HepG2 (cell line): Measurements from ENCODE around the gene CAMKK1. TPM values are rescaled to one million over a fixed set of nuclear protein-coding genes. Genes with fewer than 3 reads are reported as not detected.

Experiments
- ATAC-seq: fragments of 200-7000 bp; cut with Tn5 transposase; 3 replicates; pipeline ENCODE4 v1.9.1; 2020; ENCODE audit warnings: mild to moderate bottlenecking, moderate library complexity
- BruUV-seq: library from RNA; stranded (reverse); fragments of 400-500 nt; replicated peaks from 2 replicates; lab custom pipeline; 2021; lab: Mats Ljungman, UMichigan
- CTCF ChIA-PET: fragments of 300-600 bp; formaldehyde crosslinking; extraction: SDS; loops from one replicate; lab custom pipeline; 2021; ENCODE audit warnings: low total read pairs, inconsistent platforms, low intra/inter-chr PET ratio; lab: Yijun Ruan, JAX
- POLR2A ChIA-PET: fragments of 350-600 bp; sonication (Branson Sonifier 250); formaldehyde crosslinking; loops from one replicate; lab custom pipeline; 2020; ENCODE audit warnings: antibody characterized with exemption, inconsistent platforms; lab: Yijun Ruan, JAX
- DNase-seq: peaks from one replicate; pipeline ENCODE4 v3.0.0-alpha.2; 2015; ENCODE audit warnings: low spot score
- FAIRE-seq: peaks from 3 replicates; lab custom pipeline; 2011; peaks lifted over from hg19 to GRCh38; lab: Jason Lieb, UNC
- H2AFZ ChIP-seq: one replicate; pipeline ENCODE4 v1.6.1; 2011; ENCODE audit warnings: low read length, inconsistent platforms
- H3K27ac ChIP-seq: fragments of 300-600 bp; 3 replicates; pipeline ENCODE4 v1.8.0; 2011; ENCODE audit warnings: mixed run types, mild to moderate bottlenecking, mixed read lengths, low read length, inconsistent platforms; ENCODE audit not compliant: insufficient read depth; ENCODE audit errors: extremely low read length
- H3K27me3 ChIP-seq, 2 experiments: fragments of 200-600 bp in 1 of 2; 2 replicates in 1 of 2; 3 replicates in 1 of 2; pipeline versions ENCODE4 v1.6.0 to v1.8.0; 2011; ENCODE audit warnings: low read length in 2 of 2, mild to moderate bottlenecking in 2 of 2, moderate library complexity in 2 of 2, inconsistent platforms in 1 of 2; ENCODE audit not compliant: insufficient read depth in 2 of 2, control insufficient read depth in 1 of 2
- H3K36me3 ChIP-seq, 2 experiments: fragments of 200-600 bp in 1 of 2; replicated peaks in 1 of 2; 2 replicates in 1 of 2; 3 replicates in 1 of 2; pipeline versions ENCODE4 v1.5.1 to v1.8.0; 2011; ENCODE audit warnings: low read length in 2 of 2, inconsistent platforms in 1 of 2; ENCODE audit not compliant: insufficient read depth in 2 of 2, control insufficient read depth in 1 of 2
- H3K4me1 ChIP-seq: 2 replicates; pipeline ENCODE4 v1.5.1; 2012; ENCODE audit warnings: low read length, inconsistent platforms; ENCODE audit not compliant: insufficient read depth
- H3K4me2 ChIP-seq: 2 replicates; pipeline ENCODE4 v1.6.0; 2011; ENCODE audit warnings: low read depth, low read length, inconsistent platforms
- H3K4me3 ChIP-seq, 3 experiments: fragments of 200-600 bp in 1 of 3; sonication (generic), shearing (Covaris generic) in 1 of 3; replicated peaks in 1 of 3; 2 replicates each; pipeline ENCODE4 v1.5.1; 2011 to 2016; ENCODE audit warnings: low read length in 3 of 3, inconsistent platforms in 2 of 3, low read depth in 2 of 3, mild to moderate bottlenecking in 2 of 3, control low read depth in 1 of 3, mixed read lengths in 1 of 3; ENCODE audit not compliant: insufficient read depth in 1 of 3
- H3K79me2 ChIP-seq: one replicate; pipeline ENCODE4 v1.6.1; 2011; ENCODE audit warnings: low read length, inconsistent platforms; ENCODE audit not compliant: insufficient read depth
- H3K9ac ChIP-seq: 2 replicates; pipeline ENCODE4 v1.6.0; 2011; ENCODE audit warnings: mild to moderate bottlenecking, low read depth, low read length, inconsistent platforms; ENCODE audit not compliant: insufficient read depth
- H3K9me3 ChIP-seq: 2 replicates; pipeline ENCODE4 v1.5.1; 2012; ENCODE audit warnings: mild to moderate bottlenecking, low read length
- H4K20me1 ChIP-seq: 2 replicates; pipeline ENCODE4 v1.6.0; 2011; ENCODE audit warnings: inconsistent platforms, mild to moderate bottlenecking, low read length, moderate library complexity; ENCODE audit not compliant: insufficient read depth
- HIC2 ChIP-seq: sonication (generic); formaldehyde crosslinking; IDR thresholded peaks from 2 replicates; pipeline ENCODE4 v1.9.0; 2022; ENCODE audit warnings: low read depth, missing genetic modification reagents
- KLF13 ChIP-seq: sonication (generic); formaldehyde crosslinking; IDR thresholded peaks from 2 replicates; pipeline ENCODE4 v1.4.0; 2020; ENCODE audit warnings: mild to moderate bottlenecking, missing genetic modification reagents
- MZF1 ChIP-seq: sonication (generic); formaldehyde crosslinking; IDR thresholded peaks from 2 replicates; pipeline ENCODE4 v1.8.1; 2023; ENCODE audit warnings: mild to moderate bottlenecking, missing genetic modification reagents, borderline replicate concordance
- NFE2 ChIP-seq: sonication (generic); formaldehyde crosslinking; IDR thresholded peaks from 2 replicates; pipeline ENCODE4 v1.4.0; 2020; ENCODE audit warnings: missing genetic modification reagents
- PBX3 ChIP-seq: sonication (generic); formaldehyde crosslinking; IDR thresholded peaks from 2 replicates; pipeline ENCODE4 v1.8.1; 2023; ENCODE audit warnings: missing genetic modification reagents, inconsistent platforms, borderline replicate concordance
- SMYD3 ChIP-seq: sonication (generic); formaldehyde crosslinking; IDR thresholded peaks from 2 replicates; pipeline ENCODE4 v1.8.1; 2023; ENCODE audit warnings: mild to moderate bottlenecking, missing genetic modification reagents
- TOPORS ChIP-seq: sonication (generic); formaldehyde crosslinking; IDR thresholded peaks from 2 replicates; pipeline ENCODE4 v1.8.0; 2023; ENCODE audit warnings: mild to moderate bottlenecking, missing genetic modification reagents
- ZBTB10 ChIP-seq: sonication (generic); formaldehyde crosslinking; IDR thresholded peaks from 2 replicates; pipeline ENCODE4 v1.4.0; 2020; ENCODE audit warnings: missing genetic modification reagents, borderline replicate concordance
- ZNF615 ChIP-seq: sonication (generic); formaldehyde crosslinking; IDR thresholded peaks from 2 replicates; pipeline ENCODE4 v1.5.0; 2020; ENCODE audit warnings: mild to moderate bottlenecking, missing genetic modification reagents, borderline replicate concordance
- ZNF709 ChIP-seq: sonication (generic); formaldehyde crosslinking; IDR thresholded peaks from 2 replicates; pipeline ENCODE4 v1.5.0; 2020; ENCODE audit warnings: mild to moderate bottlenecking, missing genetic modification reagents
- ZNF775 ChIP-seq: sonication (generic); formaldehyde crosslinking; IDR thresholded peaks from 2 replicates; pipeline ENCODE4 v1.4.0; 2020; ENCODE audit warnings: missing genetic modification reagents, mild to moderate bottlenecking, moderate library complexity, borderline replicate concordance
- WGBS: methylation state at CpG from one replicate; pipeline ENCODE4 v1.1.6; 2017; ENCODE audit warnings: low lambda C conversion rate; 5-methylcytosine and 5-hydroxymethylcytosine counted together
- in situ Hi-C: cut with HindIII; loops from 2 replicates; pipeline ENCODE4 v1.10.0; 2017; ENCODE audit warnings: low pct_unique_long_range_greater_than_20kb; ENCODE audit not compliant: extremely low pct_ligation_motif_present
- intact Hi-C: fragments of 100-400 bp; cut with micrococcal nuclease; formaldehyde crosslinking; loops from one replicate; pipeline ENCODE4 v1.10.0; 2022; ENCODE audit not compliant: unreplicated experiment
- polyA plus RNA-seq, 8 experiments: library from polyadenylated mRNA; depleted of rRNA in 3 of 8; stranded (reverse) in 7 of 8; unstranded in 1 of 8; fragments of >200 nt; fragmentation: Illumina TruSeq in 4 of 8; extraction: Trizol in 4 of 8; gene quantifications; 2 replicates each; pipeline versions ENCODE4 v1.2.1 to v1.2.3, GENCODE V29; 2011 to 2016; ENCODE audit warnings: low read depth in 4 of 8, missing spikeins in 1 of 8, mixed read lengths in 1 of 8; ENCODE audit not compliant: insufficient read depth in 1 of 8
- total RNA-seq, 5 experiments: library from RNA; depleted of rRNA; stranded (reverse); fragments of >200 nt; fragmentation: Illumina TruSeq; extraction: Trizol; gene quantifications; 2 replicates each; pipeline ENCODE4 v1.2.3, GENCODE V29; 2016; ENCODE audit warnings: low read depth in 1 of 5

The CAMKK1 gene
- total and polyA plus RNA-seq, 2 of the 13 experiments (the other 11 are each of a cell fraction or from before 2014, with no cell fraction given), result 1.5 to 1.6 TPM

GRCh38 chr17:3937359-3937758, 44.5 kb upstream of the CAMKK1 start:
- WGBS, result 92% methylated on average over 9 of the region's 17 CpGs
- no TSS peak for BruUV-seq
- no peak overlapping the region for H3K9ac ChIP-seq
- no peak for TF ChIP-seq PBX3 (CRISPR knock-in tag)
- no peak for TF ChIP-seq ZNF709 (CRISPR knock-in tag)
- intact Hi-C loops, result no loop called here
- no peak for FAIRE-seq
- no peaks in the 10 kb centered on the region for H3K36me3 ChIP-seq
- H3K79me2 ChIP-seq, result no peaks in the 10 kb centered on the region
- no peak overlapping the region for H3K4me3 ChIP-seq
- H3K27me3 ChIP-seq, result 0 out of 5 replicates have a peak, but pooled peaks cover 1 to 7% of the 10 kb centered on the region in 2 experiments
- in situ Hi-C loops, result loop anchor here (5.0 kb wide), 1 partner anchor 65 kb away; no protein-coding TSS in a partner anchor
- H3K4me1 ChIP-seq, result peaks cover 24% of the 10 kb centered on the region
- H3K4me2 ChIP-seq, result no peak overlapping the region
- H3K9me3 ChIP-seq, result no peaks in the 10 kb centered on the region
- H2AFZ ChIP-seq, result no peak overlapping the region
- CTCF ChIA-PET, result no interaction called here
- no peak overlapping the region for H3K27ac ChIP-seq
- ATAC-seq, result no peak
- no peak for DNase-seq
- POLR2A ChIA-PET, result no interaction called here
- no peaks in the 10 kb centered on the region for H4K20me1 ChIP-seq

- in situ Hi-C loops, result loop anchor here (5.0 kb wide), 1 partner anchor 66 kb away; no protein-coding TSS in a partner anchor
- FAIRE-seq (no peak), ATAC-seq (peak; percentile 29; the same call in 2 of the 3 replicates), DNase-seq (no peak)
- Histone ChIP-seq H3K9ac (no peak overlapping the region), H3K36me3 (no peaks in the 10 kb centered on the region), H4K20me1 (no peaks in the 10 kb centered on the region), H3K4me1 (peaks cover 29% of the 10 kb centered on the region), H3K4me2 (no peak overlapping the region), H3K79me2 (no peaks in the 10 kb centered on the region), H3K4me3 (no peak overlapping the region), H3K27ac (no peak overlapping the region), H3K27me3 (no peaks in the 10 kb centered on the region; a peak in 1 of 5 replicates), H3K9me3 (no peaks in the 10 kb centered on the region), H2AFZ (no peak overlapping the region)
- WGBS, result 19% methylated on average over 2 of the region's 9 CpGs
- CTCF ChIA-PET, result interaction anchor here (0.8 to 3.2 kb wide), 3 partner anchors 69 to 139 kb away, joined by 4 to 37 read pairs (median 9); no protein-coding TSS in a partner anchor
- intact Hi-C loops, result loop anchor here (1.0 kb wide), 2 partner anchors 68 to 137 kb away; no protein-coding TSS in a partner anchor
- POLR2A ChIA-PET, result no interaction called here
- no TSS peak for BruUV-seq
- no peak for TF ChIP-seq ZNF775 (CRISPR knock-in tag)
- no peak for TF ChIP-seq KLF13
- TF ChIP-seq TOPORS (CRISPR knock-in tag), result no peak
- TF ChIP-seq HIC2 (CRISPR knock-in tag), result no peak
- TF ChIP-seq ZNF615 (CRISPR knock-in tag), result no peak
- no peak for TF ChIP-seq MZF1 (CRISPR knock-in tag)
- no peak for TF ChIP-seq SMYD3
- TF ChIP-seq NFE2 (CRISPR knock-in tag), result no peak
- no peak for TF ChIP-seq ZBTB10 (CRISPR knock-in tag)
Observed at GRCh38 chr17:3935825-3936355, 43.0 kb upstream of the CAMKK1 start.
